Stomach (tissue), 4 donors: ENCODE data around the gene MYZAP.

Experiments used
- EP300 ChIP-seq: sonication (generic); formaldehyde crosslinking; IDR thresholded peaks from one replicate; pipeline ENCODE4 v1.6.1; 2017; ENCODE audit warnings: antibody characterized with exemption
- POLR2A ChIP-seq, 4 donors: fragments of 450-650 bp; IDR thresholded peaks; one replicate each; pipeline ENCODE4 v1.6.1; 2016; ENCODE audit warnings: antibody characterized with exemption in 4 of 4, control low read depth in 2 of 4, mild to moderate bottlenecking in 1 of 4, moderate library complexity in 1 of 4
- POLR2AphosphoS5 ChIP-seq, 3 donors: sonication (generic); formaldehyde crosslinking; IDR thresholded peaks; one replicate each; pipeline ENCODE4 v1.6.1; 2016; ENCODE audit warnings: antibody characterized with exemption in 3 of 3
- TF ChIP-seq, protein P1 (sequence below), 7 experiments: fragments of 450-650 bp in 4 of 7; fragments of 200-600 bp in 3 of 7; sonication (generic) in 3 of 7; IDR thresholded peaks; one replicate each; pipeline ENCODE4 v1.5.1; 2016 to 2019; ENCODE audit warnings: antibody characterized with exemption in 7 of 7, control low read depth in 2 of 7, mild to moderate bottlenecking in 1 of 7

DNA sequence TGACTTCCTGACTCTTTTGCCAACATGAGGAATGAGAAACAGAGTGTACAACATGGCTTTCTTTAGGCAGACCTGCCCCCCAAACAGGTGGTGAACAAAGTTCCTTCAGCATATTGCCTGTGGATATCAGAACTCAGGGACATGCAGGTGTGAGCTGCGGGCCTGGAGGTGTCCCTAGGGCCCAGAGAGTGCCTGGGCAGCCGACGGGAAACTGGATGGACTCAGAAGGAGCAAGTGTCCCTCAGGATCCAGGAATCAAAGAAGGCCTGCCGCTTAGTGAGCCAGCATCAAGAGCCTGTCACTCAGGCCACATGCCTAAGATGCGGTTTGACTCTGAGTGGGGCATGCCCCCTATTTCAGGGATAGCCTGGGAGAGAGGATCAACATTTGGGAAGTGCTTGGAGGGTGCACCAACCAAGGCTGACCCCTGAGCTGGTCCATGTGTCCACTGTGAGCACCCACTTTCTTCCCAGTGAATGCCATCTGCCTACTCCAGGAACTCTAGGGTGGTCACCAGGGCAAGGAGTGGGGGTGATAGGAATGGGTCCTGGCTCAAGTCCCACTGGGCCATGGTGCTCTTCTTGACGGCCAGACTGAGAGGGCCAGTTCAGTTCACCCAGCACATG is 98.8 kb downstream of the MYZAP start:
- TF ChIP-seq, protein P1, sequence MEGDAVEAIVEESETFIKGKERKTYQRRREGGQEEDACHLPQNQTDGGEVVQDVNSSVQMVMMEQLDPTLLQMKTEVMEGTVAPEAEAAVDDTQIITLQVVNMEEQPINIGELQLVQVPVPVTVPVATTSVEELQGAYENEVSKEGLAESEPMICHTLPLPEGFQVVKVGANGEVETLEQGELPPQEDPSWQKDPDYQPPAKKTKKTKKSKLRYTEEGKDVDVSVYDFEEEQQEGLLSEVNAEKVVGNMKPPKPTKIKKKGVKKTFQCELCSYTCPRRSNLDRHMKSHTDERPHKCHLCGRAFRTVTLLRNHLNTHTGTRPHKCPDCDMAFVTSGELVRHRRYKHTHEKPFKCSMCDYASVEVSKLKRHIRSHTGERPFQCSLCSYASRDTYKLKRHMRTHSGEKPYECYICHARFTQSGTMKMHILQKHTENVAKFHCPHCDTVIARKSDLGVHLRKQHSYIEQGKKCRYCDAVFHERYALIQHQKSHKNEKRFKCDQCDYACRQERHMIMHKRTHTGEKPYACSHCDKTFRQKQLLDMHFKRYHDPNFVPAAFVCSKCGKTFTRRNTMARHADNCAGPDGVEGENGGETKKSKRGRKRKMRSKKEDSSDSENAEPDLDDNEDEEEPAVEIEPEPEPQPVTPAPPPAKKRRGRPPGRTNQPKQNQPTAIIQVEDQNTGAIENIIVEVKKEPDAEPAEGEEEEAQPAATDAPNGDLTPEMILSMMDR (IDR thresholded peaks at IDR 0.05): no peak
- TF ChIP-seq EP300: no peak
- TF ChIP-seq POLR2AphosphoS5 (IDR thresholded peaks at IDR 0.05): no peak
- TF ChIP-seq POLR2A (IDR thresholded peaks at IDR 0.05): no peak
